Natural killer cell (primary cell): Measurements from ENCODE around the gene UBA6. TPM values are rescaled to one million over a fixed set of nuclear protein-coding genes. Genes with fewer than 3 reads are reported as not detected.
A peak's percentile ranks its signal among the peaks of the same experiment; 100 is the strongest.
"Not testable (repeated sequence)": the region's sequence is repeated elsewhere in the genome, so short reads cannot be mapped to it uniquely, and the experiment has no call there.

Experiments
- ATAC-seq, 3 donors: fragments of 150-1000 bp in 2 of 3; fragments of 200-7000 bp in 1 of 3; cut with Tn5 transposase; 1 replicate in 1 of 3; 2 replicates in 2 of 3; pipeline ENCODE4 v1.10.0; 2021; ENCODE audit warnings: mild to moderate bottlenecking in 2 of 3, moderate library complexity in 2 of 3
- DNase-seq, 2 donors: peaks; one replicate each; pipeline versions ENCODE4 v3.0.0 to v3.0.0-alpha.2; 2013 to 2021; ENCODE audit warnings: mixed read lengths in 1 of 2
- H3K27ac ChIP-seq: one replicate; pipeline ENCODE4 v1.5.1; 2013; ENCODE audit warnings: mild to moderate bottlenecking, low read length
- H3K27me3 ChIP-seq: one replicate; pipeline ENCODE4 v1.6.1; 2013; ENCODE audit warnings: low read length; ENCODE audit not compliant: control insufficient read depth, insufficient read depth
- H3K36me3 ChIP-seq: one replicate; pipeline ENCODE4 v1.6.1; 2013; ENCODE audit warnings: low read length; ENCODE audit not compliant: control insufficient read depth, insufficient read depth
- H3K4me1 ChIP-seq: one replicate; pipeline ENCODE4 v1.6.1; 2013; ENCODE audit warnings: low read length; ENCODE audit not compliant: control insufficient read depth, insufficient read depth
- H3K4me3 ChIP-seq: one replicate; pipeline ENCODE4 v1.5.1; 2013; ENCODE audit warnings: low read length
- H3K9me3 ChIP-seq: one replicate; pipeline ENCODE4 v1.6.1; 2013; ENCODE audit warnings: low read length; ENCODE audit not compliant: control insufficient read depth, insufficient read depth
- H3K27ac Mint-ChIP-seq, 2 donors: one replicate each; pipeline ENCODE4 v1.8.0; 2022; ENCODE audit warnings: mild to moderate bottlenecking in 2 of 2, mixed read lengths in 2 of 2, moderate library complexity in 1 of 2
- H3K27me3 Mint-ChIP-seq, 2 donors: one replicate each; pipeline ENCODE4 v1.8.0; 2022; ENCODE audit warnings: low read depth in 2 of 2, mixed read lengths in 2 of 2
- H3K36me3 Mint-ChIP-seq: one replicate; pipeline ENCODE4 v1.8.0; 2022; ENCODE audit warnings: mixed read lengths
- H3K4me1 Mint-ChIP-seq, 2 donors: one replicate each; pipeline ENCODE4 v1.8.0; 2022; ENCODE audit warnings: mixed read lengths in 2 of 2
- H3K4me3 Mint-ChIP-seq: one replicate; pipeline ENCODE4 v1.8.0; 2022; ENCODE audit warnings: mild to moderate bottlenecking, moderate library complexity, mixed read lengths
- H3K9me3 Mint-ChIP-seq, 2 donors: one replicate each; pipeline ENCODE4 v1.8.0; 2022; ENCODE audit warnings: mixed read lengths in 2 of 2
- CTCF ChIP-seq: fragments of 200-600 bp; IDR thresholded peaks from one replicate; pipeline ENCODE4 v1.8.0; 2022; ENCODE audit warnings: antibody characterized with exemption
- WGBS: methylation state at CpG from one replicate; pipeline ENCODE4 v1.1.7; 2013; ENCODE audit warnings: missing lambda C conversion rate; ENCODE audit not compliant: insufficient coverage; 5-methylcytosine and 5-hydroxymethylcytosine counted together
- intact Hi-C: fragments of 100-400 bp; cut with micrococcal nuclease; formaldehyde crosslinking; loops from one replicate; pipeline ENCODE4 v1.14.2; 2022
- total RNA-seq, 4 donors: library from RNA; stranded (reverse); fragments of 120-200 nt in 1 of 4; gene quantifications; one replicate each; pipeline versions ENCODE4 v1.2.3 to v1.2.4, GENCODE V29; 2013 to 2022

Gene UBA6
- total RNA-seq, 3 donors from 2014 or later (not counting 1 experiment from before 2014, with no cell fraction given), result 54.3 to 77.7 (median 55.3) TPM

GRCh38 chr4:67713529-67714247, 12.7 kb upstream of the UBA6 start:
- Mint-ChIP-seq H3K36me3 (no peaks in the 10 kb centered on the region), H3K4me3 (no peak overlapping the region), H3K4me1 (peaks cover under 1 to 22% of the 10 kb centered on the region in 2 donors), H3K27me3 (no peaks in the 10 kb centered on the region), H3K27ac (peak overlapping the region; percentile 23 to 58), H3K9me3 (no peaks in the 10 kb centered on the region)
- Histone ChIP-seq H3K4me3 (no peak overlapping the region), H3K4me1 (no peaks in the 10 kb centered on the region), H3K27me3 (no peaks in the 10 kb centered on the region), H3K9me3 (no peaks in the 10 kb centered on the region), H3K36me3 (no peaks in the 10 kb centered on the region), H3K27ac (no peak overlapping the region)
- no peak for TF ChIP-seq CTCF
- ATAC-seq, result no peak
- 89% methylated on average over 12 of the region's 12 CpGs for WGBS
- intact Hi-C loops, result no loop called here
- no peak for DNase-seq

GRCh38 chr4:67712650-67713528, 11.9 kb upstream of the UBA6 start:
- ATAC-seq, result no peak
- no peak for DNase-seq
- Histone ChIP-seq H3K36me3 (no peaks in the 10 kb centered on the region), H3K27me3 (no peaks in the 10 kb centered on the region), H3K27ac (no peak overlapping the region), H3K4me3 (no peak overlapping the region), H3K4me1 (no peaks in the 10 kb centered on the region), H3K9me3 (no peaks in the 10 kb centered on the region)
- Mint-ChIP-seq H3K4me3 (no peak overlapping the region), H3K36me3 (peaks cover 7% of the 10 kb centered on the region), H3K4me1 (peaks cover 8 to 25% of the 10 kb centered on the region in 2 donors), H3K27ac (peak overlapping the region; percentile 23 to 58), H3K27me3 (no peaks in the 10 kb centered on the region), H3K9me3 (no peaks in the 10 kb centered on the region)
- TF ChIP-seq CTCF, result no peak
- intact Hi-C loops, result no loop called here
- 90% methylated on average over 7 of the region's 7 CpGs for WGBS

GRCh38 chr4:67712000-67712625, 11.2 kb upstream of the UBA6 start:
- H3K4me1 ChIP-seq, result no peaks in the 10 kb centered on the region
- Mint-ChIP-seq H3K36me3 (peaks cover 7% of the 10 kb centered on the region), H3K9me3 (no peaks in the 10 kb centered on the region), H3K27ac (no peak overlapping the region), H3K4me3 (no peak overlapping the region), H3K27me3 (no peaks in the 10 kb centered on the region), H3K4me1 (peaks cover 11 to 25% of the 10 kb centered on the region in 2 donors)
- no peaks in the 10 kb centered on the region for H3K36me3 ChIP-seq
- DNase-seq, result no peak
- H3K27me3 ChIP-seq, result no peaks in the 10 kb centered on the region
- H3K4me3 ChIP-seq, result no peak overlapping the region
- H3K9me3 ChIP-seq, result no peaks in the 10 kb centered on the region
- ATAC-seq, result no peak
- intact Hi-C loops, result no loop called here
- TF ChIP-seq CTCF, result no peak
- 90% methylated on average over 3 of the region's 3 CpGs for WGBS
- H3K27ac ChIP-seq, result no peak overlapping the region

- H3K4me1 ChIP-seq, H3K9me3 ChIP-seq, H3K36me3 ChIP-seq, H3K4me3 Mint-ChIP-seq, H3K27me3 ChIP-seq, H3K27ac ChIP-seq, intact Hi-C loops, H3K4me3 ChIP-seq, ATAC-seq, H3K27ac Mint-ChIP-seq, H3K36me3 Mint-ChIP-seq, H3K27me3 Mint-ChIP-seq, DNase-seq, H3K9me3 Mint-ChIP-seq: not testable (repeated sequence)
- WGBS, result 96% methylated on average over 2 of the region's 3 CpGs
- peaks cover 39 to 47% of the 10 kb centered on the region in 2 donors for H3K4me1 Mint-ChIP-seq
Measured at GRCh38 chr4:67706682-67707081, 5.7 kb upstream of the UBA6 start.
